OCI-LY3 (cell line): ENCODE results near the gene EPHA8.

Source experiments
- H2AFZ ChIP-seq: fragments of 200-600, 300-600 bp; shearing (Covaris generic); 2 replicates; pipeline ENCODE4 v1.6.0; 2014; ENCODE audit warnings: antibody characterized with exemption, low read depth, low read length
- H3K27ac ChIP-seq: fragments of 200-600, 300-600 bp; sonication (generic); 2 replicates; pipeline ENCODE4 v1.5.1; 2014; ENCODE audit warnings: mild to moderate bottlenecking, low read length, moderate library complexity, mixed read lengths
- H3K27me3 ChIP-seq: fragments of 200-600, 300-600 bp; sonication (generic); 2 replicates; pipeline ENCODE4 v1.6.1; 2014; ENCODE audit warnings: low read depth, low read length, mixed read lengths
- H3K36me3 ChIP-seq: fragments of 200-600, 300-600 bp; sonication (generic); replicated peaks from 2 replicates; pipeline ENCODE3; 2014; ENCODE audit warnings: low read depth, low read length, mixed read lengths
- H3K4me1 ChIP-seq: fragments of 300-600, 200-600 bp; sonication (generic); 2 replicates; pipeline ENCODE4 v1.6.1; 2014; ENCODE audit warnings: low read length, mixed read lengths
- H3K4me2 ChIP-seq: fragments of 200-600, 300-600 bp; sonication (generic); 2 replicates; pipeline ENCODE4 v1.6.1; 2014; ENCODE audit warnings: low read length, mixed read lengths
- H3K4me3 ChIP-seq: fragments of 300-600, 200-600 bp; sonication (generic); 2 replicates; pipeline ENCODE4 v1.5.1; 2014; ENCODE audit warnings: antibody characterized with exemption, mild to moderate bottlenecking, low read length, moderate library complexity
- H3K79me2 ChIP-seq: fragments of 300-600, 200-600 bp; shearing (Covaris generic); 2 replicates; pipeline ENCODE4 v1.6.1; 2014; ENCODE audit warnings: mild to moderate bottlenecking, low read length, mixed read lengths
- H3K9ac ChIP-seq: fragments of 300-600, 200-600 bp; shearing (Covaris generic); 2 replicates; pipeline ENCODE4 v1.6.0; 2014; ENCODE audit warnings: mild to moderate bottlenecking, low read length, moderate library complexity
- H3K9me3 ChIP-seq: fragments of 200-600, 300-600 bp; shearing (Covaris generic); 2 replicates; pipeline ENCODE4 v1.6.1; 2014; ENCODE audit warnings: low read length, mixed read lengths; ENCODE audit not compliant: insufficient read depth
- H4K20me1 ChIP-seq: fragments of 200-600, 300-600 bp; sonication (generic); 2 replicates; pipeline ENCODE4 v1.6.1; 2016; ENCODE audit warnings: low read length, mixed read lengths; ENCODE audit not compliant: insufficient read depth
- EZH2phosphoT487 ChIP-seq: fragments of 200-600 bp; shearing (Covaris generic); IDR thresholded peaks from 2 replicates; pipeline ENCODE4 v1.6.1; 2018; ENCODE audit warnings: antibody characterized with exemption, mixed run types, low read depth
- TF ChIP-seq, protein P1 (sequence below): fragments of 200-600, 300-600 bp; sonication (generic); IDR thresholded peaks from 2 replicates; pipeline ENCODE4 v1.5.1; 2014; ENCODE audit warnings: antibody characterized with exemption, low read length, low read depth

The EPHA8 gene

DNA sequence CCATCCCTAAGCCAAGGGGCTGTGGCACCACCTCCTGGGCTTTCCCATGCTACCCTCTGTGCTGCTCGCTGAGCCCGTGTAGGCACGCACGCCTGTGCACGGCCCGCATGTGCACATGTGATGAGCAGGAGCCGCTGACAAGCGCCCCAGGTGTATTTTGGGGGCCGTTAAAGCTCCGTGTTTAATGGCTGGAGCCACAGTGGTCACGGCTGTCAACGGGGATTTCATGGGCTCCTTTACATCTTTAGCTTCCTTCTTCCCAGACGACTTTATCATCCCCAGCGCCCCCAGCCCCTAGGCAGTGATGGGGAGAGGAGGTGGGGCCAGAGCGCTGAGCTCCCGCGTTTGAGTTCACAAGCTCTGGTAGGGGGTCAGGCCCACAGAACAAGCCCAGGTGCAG is 11.7 kb upstream of the EPHA8 start:
- H3K4me3 ChIP-seq: no peak overlapping the region
- no peak overlapping the region for H3K9ac ChIP-seq
- H2AFZ ChIP-seq: no peak overlapping the region
- H3K4me1 ChIP-seq: no peaks in the 10 kb centered on the region
- H3K9me3 ChIP-seq: no peaks in the 10 kb centered on the region
- H3K27ac ChIP-seq: no peak overlapping the region
- H3K79me2 ChIP-seq: no peaks in the 10 kb centered on the region
- H4K20me1 ChIP-seq: no peaks in the 10 kb centered on the region
- H3K27me3 ChIP-seq: no peaks in the 10 kb centered on the region
- TF ChIP-seq EZH2phosphoT487: no peak
- TF ChIP-seq, protein P1, sequence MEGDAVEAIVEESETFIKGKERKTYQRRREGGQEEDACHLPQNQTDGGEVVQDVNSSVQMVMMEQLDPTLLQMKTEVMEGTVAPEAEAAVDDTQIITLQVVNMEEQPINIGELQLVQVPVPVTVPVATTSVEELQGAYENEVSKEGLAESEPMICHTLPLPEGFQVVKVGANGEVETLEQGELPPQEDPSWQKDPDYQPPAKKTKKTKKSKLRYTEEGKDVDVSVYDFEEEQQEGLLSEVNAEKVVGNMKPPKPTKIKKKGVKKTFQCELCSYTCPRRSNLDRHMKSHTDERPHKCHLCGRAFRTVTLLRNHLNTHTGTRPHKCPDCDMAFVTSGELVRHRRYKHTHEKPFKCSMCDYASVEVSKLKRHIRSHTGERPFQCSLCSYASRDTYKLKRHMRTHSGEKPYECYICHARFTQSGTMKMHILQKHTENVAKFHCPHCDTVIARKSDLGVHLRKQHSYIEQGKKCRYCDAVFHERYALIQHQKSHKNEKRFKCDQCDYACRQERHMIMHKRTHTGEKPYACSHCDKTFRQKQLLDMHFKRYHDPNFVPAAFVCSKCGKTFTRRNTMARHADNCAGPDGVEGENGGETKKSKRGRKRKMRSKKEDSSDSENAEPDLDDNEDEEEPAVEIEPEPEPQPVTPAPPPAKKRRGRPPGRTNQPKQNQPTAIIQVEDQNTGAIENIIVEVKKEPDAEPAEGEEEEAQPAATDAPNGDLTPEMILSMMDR: no peak
- no peak overlapping the region for H3K4me2 ChIP-seq
- no peaks in the 10 kb centered on the region for H3K36me3 ChIP-seq

GRCh38 chr1:22552021-22552420 is 11.3 kb upstream of the EPHA8 start:
- Histone ChIP-seq H2AFZ (no peak overlapping the region), H3K79me2 (no peaks in the 10 kb centered on the region), H3K27ac (no peak overlapping the region), H3K36me3 (no peaks in the 10 kb centered on the region), H3K4me2 (no peak overlapping the region), H3K27me3 (no peaks in the 10 kb centered on the region), H3K4me3 (no peak overlapping the region), H4K20me1 (no peaks in the 10 kb centered on the region), H3K9ac (no peak overlapping the region), H3K9me3 (no peaks in the 10 kb centered on the region), H3K4me1 (no peaks in the 10 kb centered on the region)
- TF ChIP-seq, protein P1: no peak
- TF ChIP-seq EZH2phosphoT487: no peak

DNA sequence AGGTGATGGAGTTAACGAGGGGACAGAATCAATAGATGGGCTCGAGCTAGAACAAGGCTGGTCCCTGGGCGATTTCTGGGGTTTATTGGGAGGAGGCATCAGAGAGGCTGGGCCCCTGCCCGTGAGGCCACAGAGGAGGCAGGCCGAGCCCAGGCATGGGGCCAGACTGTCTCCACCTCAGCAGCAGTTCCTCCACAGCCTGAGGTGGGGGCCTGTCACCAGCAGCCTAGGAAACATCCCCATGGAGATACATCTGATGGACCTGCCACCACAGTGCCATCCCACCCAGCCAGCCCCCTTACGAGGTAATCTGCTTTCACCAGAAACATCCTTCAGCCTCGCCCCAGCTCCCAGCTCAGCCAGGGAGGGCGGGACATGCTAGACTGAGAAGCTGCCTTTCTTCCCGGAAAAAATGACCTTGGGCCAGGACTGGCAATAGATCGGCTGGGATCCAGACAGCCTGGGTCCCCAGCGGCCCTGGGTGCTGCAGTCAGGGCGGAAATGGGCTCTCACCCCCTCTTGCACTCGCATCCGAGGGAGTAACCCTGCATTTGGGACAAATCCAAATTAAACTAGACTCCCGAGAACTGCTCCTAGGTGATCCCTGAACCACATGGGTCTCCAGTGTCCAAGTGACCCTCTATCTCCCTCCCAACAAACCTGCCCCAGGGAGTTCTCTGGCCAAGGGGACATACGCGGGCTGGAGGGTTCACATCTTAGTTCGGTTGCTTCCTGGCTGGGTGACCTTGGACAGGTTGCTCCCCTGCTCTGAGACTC is 10.0 kb upstream of the EPHA8 start:
- H3K4me1 ChIP-seq: no peaks in the 10 kb centered on the region
- TF ChIP-seq, protein P1: no peak
- no peak for TF ChIP-seq EZH2phosphoT487
- no peak overlapping the region for H3K27ac ChIP-seq
- no peak overlapping the region for H3K9ac ChIP-seq
- no peaks in the 10 kb centered on the region for H3K79me2 ChIP-seq
- H3K4me2 ChIP-seq: no peak overlapping the region
- no peaks in the 10 kb centered on the region for H4K20me1 ChIP-seq
- H3K27me3 ChIP-seq: no peaks in the 10 kb centered on the region
- no peaks in the 10 kb centered on the region for H3K9me3 ChIP-seq
- no peaks in the 10 kb centered on the region for H3K36me3 ChIP-seq
- no peak overlapping the region for H2AFZ ChIP-seq
- H3K4me3 ChIP-seq: no peak overlapping the region

DNA sequence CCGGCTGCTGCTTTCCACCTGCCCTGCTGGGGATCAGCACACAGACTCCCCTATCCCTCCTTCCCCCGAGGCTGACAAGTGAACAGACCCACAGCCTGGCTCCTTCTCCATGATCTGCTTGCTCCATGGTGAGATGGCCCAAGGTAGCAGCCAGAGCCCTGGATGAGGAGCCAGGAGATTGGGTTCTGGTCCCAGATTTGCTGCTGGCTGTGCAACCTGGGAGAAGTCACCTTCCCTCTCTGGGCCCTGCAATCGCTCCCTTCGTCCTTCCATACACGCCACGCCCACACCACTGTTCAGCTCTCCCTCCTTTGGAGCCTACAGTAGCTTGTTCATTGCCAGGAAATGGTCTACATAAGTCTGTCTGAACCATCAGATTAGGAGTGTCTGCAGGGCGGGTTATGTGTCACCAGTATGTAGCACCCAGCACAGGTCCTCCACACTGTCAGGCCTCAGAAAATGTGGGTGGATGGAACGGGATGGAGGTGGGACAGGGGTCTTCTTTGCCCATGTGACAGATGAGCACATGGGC is 9.2 kb upstream of the EPHA8 start:
- Histone ChIP-seq H3K79me2 (no peaks in the 10 kb centered on the region), H4K20me1 (no peaks in the 10 kb centered on the region), H3K9me3 (no peaks in the 10 kb centered on the region), H3K9ac (no peak overlapping the region), H3K27me3 (no peaks in the 10 kb centered on the region), H3K4me3 (no peak overlapping the region), H3K36me3 (no peaks in the 10 kb centered on the region), H3K4me2 (no peak overlapping the region), H3K27ac (no peak overlapping the region), H2AFZ (no peak overlapping the region), H3K4me1 (no peaks in the 10 kb centered on the region)
- no peak for TF ChIP-seq EZH2phosphoT487
- TF ChIP-seq, protein P1: no peak
